HepG2 (cell line): ENCODE data around the gene ATP13A3.

ENCODE experiments used
- CHD2 ChIP-seq: IDR thresholded peaks from 2 replicates; pipeline ENCODE4 v1.6.1; 2011; ENCODE audit warnings: low read depth, low read length, improper control_type of control experiment
- ELF4 ChIP-seq: sonication (generic); formaldehyde crosslinking; IDR thresholded peaks from 2 replicates; pipeline ENCODE4 v1.5.0; 2020; ENCODE audit warnings: missing genetic modification reagents, mild to moderate bottlenecking, moderate library complexity, borderline replicate concordance
- FOXA3 ChIP-seq: IDR thresholded peaks from 2 replicates; pipeline ENCODE4 v1.6.1; 2016; ENCODE audit warnings: missing genetic modification reagents, missing compliant biosample characterization
- IRF1 ChIP-seq: sonication (generic); formaldehyde crosslinking; IDR thresholded peaks from 2 replicates; pipeline ENCODE4 v1.4.0; 2020; ENCODE audit warnings: low read depth, mild to moderate bottlenecking, missing genetic modification reagents
- NCOA2 ChIP-seq: sonication (generic); formaldehyde crosslinking; IDR thresholded peaks from 2 replicates; pipeline ENCODE4 v1.8.0; 2022; ENCODE audit warnings: inconsistent platforms
- PHF5A ChIP-seq: IDR thresholded peaks from one replicate; pipeline ENCODE4 v1.6.1; 2018; ENCODE audit warnings: low read depth, missing genetic modification reagents; ENCODE audit not compliant: unreplicated experiment
- PTBP1 ChIP-seq: fragments of 200-400 bp; formaldehyde crosslinking; IDR thresholded peaks from 2 replicates; pipeline ENCODE4 v1.6.1; 2018; ENCODE audit warnings: low read length, low read depth; ENCODE audit not compliant: poor library complexity, severe bottlenecking
- ZBTB44 ChIP-seq: sonication (generic); formaldehyde crosslinking; IDR thresholded peaks from 2 replicates; pipeline ENCODE4 v1.4.0; 2020; ENCODE audit warnings: missing genetic modification reagents
- ZFP36 ChIP-seq: fragments of 150-350 bp; IDR thresholded peaks from 2 replicates; pipeline ENCODE4 v1.6.1; 2018; ENCODE audit warnings: borderline replicate concordance, low read length, low read depth; ENCODE audit not compliant: partially characterized antibody
- TF ChIP-seq, protein P1 (sequence below): sonication (generic); formaldehyde crosslinking; IDR thresholded peaks from 2 replicates; pipeline ENCODE4 v1.5.0; 2020; ENCODE audit warnings: mild to moderate bottlenecking, missing genetic modification reagents, moderate library complexity
- TF ChIP-seq, protein P2 (sequence below), 2 experiments: sonication (generic) in 1 of 2; formaldehyde crosslinking in 1 of 2; IDR thresholded peaks; 2 replicates each; pipeline versions ENCODE4 v1.5.1 to v1.6.1; 2011 to 2020; ENCODE audit warnings: borderline replicate concordance in 1 of 2, low read depth in 1 of 2, low read length in 1 of 2, mild to moderate bottlenecking in 1 of 2, missing genetic modification reagents in 1 of 2, moderate library complexity in 1 of 2

DNA sequence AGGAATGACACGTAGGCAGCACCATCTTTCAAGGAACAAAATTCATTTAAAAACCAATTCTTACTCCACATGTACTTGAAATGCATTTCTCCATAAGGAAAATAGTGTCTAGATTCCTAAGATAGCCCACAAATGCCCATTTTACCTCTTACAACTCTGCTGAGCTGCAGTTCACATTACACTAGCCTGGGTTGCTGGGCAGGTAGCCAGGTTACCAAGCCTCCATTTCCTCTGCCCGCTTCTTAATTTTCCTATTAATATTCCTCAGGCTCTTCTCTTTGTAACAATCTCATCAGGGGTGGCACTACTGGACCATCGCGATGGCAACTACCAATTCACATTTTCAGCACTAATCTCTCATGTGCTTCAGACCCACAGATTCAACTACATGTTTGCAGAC lies 10.8 kb downstream of the ATP13A3 start:
- TF ChIP-seq, protein P1, sequence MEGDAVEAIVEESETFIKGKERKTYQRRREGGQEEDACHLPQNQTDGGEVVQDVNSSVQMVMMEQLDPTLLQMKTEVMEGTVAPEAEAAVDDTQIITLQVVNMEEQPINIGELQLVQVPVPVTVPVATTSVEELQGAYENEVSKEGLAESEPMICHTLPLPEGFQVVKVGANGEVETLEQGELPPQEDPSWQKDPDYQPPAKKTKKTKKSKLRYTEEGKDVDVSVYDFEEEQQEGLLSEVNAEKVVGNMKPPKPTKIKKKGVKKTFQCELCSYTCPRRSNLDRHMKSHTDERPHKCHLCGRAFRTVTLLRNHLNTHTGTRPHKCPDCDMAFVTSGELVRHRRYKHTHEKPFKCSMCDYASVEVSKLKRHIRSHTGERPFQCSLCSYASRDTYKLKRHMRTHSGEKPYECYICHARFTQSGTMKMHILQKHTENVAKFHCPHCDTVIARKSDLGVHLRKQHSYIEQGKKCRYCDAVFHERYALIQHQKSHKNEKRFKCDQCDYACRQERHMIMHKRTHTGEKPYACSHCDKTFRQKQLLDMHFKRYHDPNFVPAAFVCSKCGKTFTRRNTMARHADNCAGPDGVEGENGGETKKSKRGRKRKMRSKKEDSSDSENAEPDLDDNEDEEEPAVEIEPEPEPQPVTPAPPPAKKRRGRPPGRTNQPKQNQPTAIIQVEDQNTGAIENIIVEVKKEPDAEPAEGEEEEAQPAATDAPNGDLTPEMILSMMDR, result no peak
- no peak for TF ChIP-seq NCOA2 (CRISPR knock-in tag)
- TF ChIP-seq ZFP36, result no peak
- no peak for TF ChIP-seq PHF5A (CRISPR knock-in tag)
- no peak for TF ChIP-seq IRF1
- TF ChIP-seq, protein P2, sequence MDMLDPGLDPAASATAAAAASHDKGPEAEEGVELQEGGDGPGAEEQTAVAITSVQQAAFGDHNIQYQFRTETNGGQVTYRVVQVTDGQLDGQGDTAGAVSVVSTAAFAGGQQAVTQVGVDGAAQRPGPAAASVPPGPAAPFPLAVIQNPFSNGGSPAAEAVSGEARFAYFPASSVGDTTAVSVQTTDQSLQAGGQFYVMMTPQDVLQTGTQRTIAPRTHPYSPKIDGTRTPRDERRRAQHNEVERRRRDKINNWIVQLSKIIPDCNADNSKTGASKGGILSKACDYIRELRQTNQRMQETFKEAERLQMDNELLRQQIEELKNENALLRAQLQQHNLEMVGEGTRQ (IDR thresholded peaks at IDR 0.05; ENCODE audit: low read depth, low read length), result no peak
- TF ChIP-seq, protein P2 (CRISPR knock-in tag; IDR thresholded peaks at IDR 0.05; ENCODE audit: borderline replicate concordance), result no peak
- TF ChIP-seq PTBP1, result no peak
- no peak for TF ChIP-seq CHD2
- TF ChIP-seq ELF4 (CRISPR knock-in tag), result no peak
- no peak for TF ChIP-seq ZBTB44 (CRISPR knock-in tag)
- TF ChIP-seq FOXA3 (CRISPR knock-in tag), result no peak
